ENCODE results near the gene DRGX. TPM values are rescaled to one million over a fixed set of nuclear protein-coding genes. Genes with fewer than 3 reads are reported as not detected.

Gene DRGX
- total RNA-seq, 4 donors from 2014 or later, result not detected

DNA sequence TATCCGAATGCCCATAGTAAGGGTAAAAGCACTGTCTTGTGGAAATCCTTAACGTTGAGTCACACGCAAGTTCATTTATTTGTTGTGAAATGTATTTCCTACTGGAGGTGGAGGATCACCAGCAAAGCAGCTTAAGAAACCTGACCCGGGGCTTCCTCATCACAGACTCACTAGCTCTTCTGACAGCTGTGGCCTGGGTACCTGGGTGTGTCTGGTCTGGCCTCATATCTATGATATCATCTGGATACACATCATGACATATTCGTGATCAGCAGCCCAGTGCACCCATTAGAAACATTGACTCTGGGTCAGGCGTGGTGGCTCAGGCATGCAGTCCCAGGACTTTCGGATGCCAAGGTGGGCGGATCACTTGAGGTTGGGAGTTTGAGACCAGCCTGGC, 8.8 kb downstream of the DRGX start:
- Histone ChIP-seq H3K4me3 (replicated peaks in 1 of 3) (no peak overlapping the region), H3K9me3 (no peaks in the 10 kb centered on the region), H3K27me3 (no peaks in the 10 kb centered on the region), H3K4me1 (no peaks in the 10 kb centered on the region), H3K36me3 (no peaks in the 10 kb centered on the region), H3K27ac (no peak overlapping the region)
- TF ChIP-seq, protein P1, sequence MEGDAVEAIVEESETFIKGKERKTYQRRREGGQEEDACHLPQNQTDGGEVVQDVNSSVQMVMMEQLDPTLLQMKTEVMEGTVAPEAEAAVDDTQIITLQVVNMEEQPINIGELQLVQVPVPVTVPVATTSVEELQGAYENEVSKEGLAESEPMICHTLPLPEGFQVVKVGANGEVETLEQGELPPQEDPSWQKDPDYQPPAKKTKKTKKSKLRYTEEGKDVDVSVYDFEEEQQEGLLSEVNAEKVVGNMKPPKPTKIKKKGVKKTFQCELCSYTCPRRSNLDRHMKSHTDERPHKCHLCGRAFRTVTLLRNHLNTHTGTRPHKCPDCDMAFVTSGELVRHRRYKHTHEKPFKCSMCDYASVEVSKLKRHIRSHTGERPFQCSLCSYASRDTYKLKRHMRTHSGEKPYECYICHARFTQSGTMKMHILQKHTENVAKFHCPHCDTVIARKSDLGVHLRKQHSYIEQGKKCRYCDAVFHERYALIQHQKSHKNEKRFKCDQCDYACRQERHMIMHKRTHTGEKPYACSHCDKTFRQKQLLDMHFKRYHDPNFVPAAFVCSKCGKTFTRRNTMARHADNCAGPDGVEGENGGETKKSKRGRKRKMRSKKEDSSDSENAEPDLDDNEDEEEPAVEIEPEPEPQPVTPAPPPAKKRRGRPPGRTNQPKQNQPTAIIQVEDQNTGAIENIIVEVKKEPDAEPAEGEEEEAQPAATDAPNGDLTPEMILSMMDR (IDR thresholded peaks at IDR 0.05), result no peak
- TF ChIP-seq POLR2A (IDR thresholded peaks at IDR 0.05), result no peak
- 87 to 95% methylated on average over 8 of the region's 8 CpGs for WGBS, 2 donors
- no peak for DNase-seq
- intact Hi-C loops (cut with DNase I), result no loop called here

DNA sequence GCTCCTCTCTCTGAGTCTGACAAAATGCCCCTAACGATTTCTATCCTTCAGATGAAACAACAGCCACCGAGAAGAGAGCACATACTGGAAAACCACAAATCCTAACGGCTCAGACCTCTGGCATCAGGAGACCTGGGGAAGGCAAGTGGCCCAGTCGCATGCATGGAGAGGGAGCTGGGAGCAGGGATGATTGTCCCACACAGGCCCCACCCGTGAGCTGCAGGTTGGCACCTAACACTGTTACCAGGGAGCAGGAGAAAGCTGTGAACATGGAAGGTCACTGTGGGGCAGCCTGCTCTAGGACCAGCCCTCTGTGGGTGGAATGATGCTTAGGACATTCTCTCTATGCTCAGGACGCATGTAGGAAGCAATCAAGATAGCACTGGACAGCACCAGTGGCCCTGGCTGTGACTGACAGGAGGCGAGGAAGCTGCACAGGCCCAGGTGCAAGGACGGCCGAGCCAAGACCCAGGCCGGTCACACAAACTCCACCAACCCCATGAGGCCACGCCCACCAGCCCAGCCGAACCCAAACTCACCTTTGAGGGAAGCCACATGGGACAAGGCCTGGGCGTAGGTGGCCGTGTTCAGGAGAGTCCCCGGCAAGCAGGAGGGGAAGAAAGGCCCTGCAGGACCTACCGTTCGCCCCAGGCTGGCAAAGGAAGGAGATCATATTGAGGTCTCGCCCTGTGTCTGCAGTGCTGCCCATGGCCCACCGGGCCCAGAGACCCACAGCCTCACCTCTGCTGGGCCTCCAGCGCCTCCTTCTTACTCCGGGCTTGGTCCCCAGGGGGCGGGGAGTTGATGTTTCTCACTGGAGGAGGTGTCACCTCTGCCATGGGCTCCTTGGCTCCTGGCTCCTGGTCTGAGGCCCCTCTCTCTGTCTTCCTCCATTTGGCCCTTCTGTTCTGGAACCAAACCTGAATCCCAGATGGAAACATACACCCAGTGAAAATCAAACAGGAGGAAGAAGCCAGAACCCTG, 9.7 kb downstream of the DRGX start:
- H3K27ac ChIP-seq, result no peak overlapping the region
- WGBS, 2 donors, result 74 to 83% methylated on average over 15 to 16 of the region's 22 CpGs
- intact Hi-C loops (cut with DNase I), result no loop called here

DNA sequence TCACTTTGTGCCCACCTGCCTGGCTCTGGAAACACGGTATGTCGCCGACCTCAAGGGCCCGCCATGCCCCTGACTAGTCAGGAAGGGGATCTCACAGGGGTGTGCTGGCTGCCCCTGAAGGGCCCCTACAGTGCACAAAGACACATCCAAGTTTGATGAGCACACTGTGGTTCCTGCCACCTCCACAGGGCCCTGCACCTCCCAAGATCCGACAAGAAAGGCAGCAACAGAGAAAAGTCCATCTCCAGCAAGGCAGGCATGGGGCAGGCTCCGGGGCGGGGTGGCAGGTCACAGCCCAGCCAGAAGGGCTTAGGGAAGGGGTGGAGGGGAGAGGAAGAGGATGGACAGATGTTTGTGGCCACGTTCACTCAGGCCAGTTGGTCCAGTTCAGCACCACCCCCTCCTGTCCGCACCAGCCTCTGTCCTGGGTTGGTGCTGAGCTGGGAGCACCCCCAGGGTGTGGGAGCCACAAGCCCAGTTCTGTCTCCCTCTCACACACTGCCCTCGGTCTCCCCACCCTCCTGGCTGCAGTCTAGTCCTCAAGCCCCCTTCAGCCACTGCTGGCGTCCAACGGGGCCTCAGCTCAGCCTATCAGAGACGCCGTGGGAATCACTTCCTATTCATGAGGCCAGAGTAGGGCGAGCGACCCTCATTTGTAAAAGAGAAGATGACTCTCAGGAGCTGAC, 11.5 kb downstream of the DRGX start:
- no peak overlapping the region for H3K27ac ChIP-seq
- H3K9me3 ChIP-seq, result no peaks in the 10 kb centered on the region
- 68 to 73% methylated on average over 13 to 16 of the region's 16 CpGs for WGBS, 2 donors
- no peak for TF ChIP-seq POLR2A (IDR thresholded peaks at IDR 0.05)
- TF ChIP-seq, protein P1 (IDR thresholded peaks at IDR 0.05), result no peak
- DNase-seq, result no peak
- H3K27me3 ChIP-seq, result no peaks in the 10 kb centered on the region
- no peaks in the 10 kb centered on the region for H3K36me3 ChIP-seq
- H3K4me3 ChIP-seq (replicated peaks in 1 of 3), result no peak overlapping the region
- no peaks in the 10 kb centered on the region for H3K4me1 ChIP-seq
- intact Hi-C loops (cut with DNase I), result no loop called here

More for the DNA sequence above, 9.7 kb downstream of the DRGX start:
- H3K9me3 ChIP-seq, result no peaks in the 10 kb centered on the region
- H3K27me3 ChIP-seq, result no peaks in the 10 kb centered on the region
- no peaks in the 10 kb centered on the region for H3K36me3 ChIP-seq
- H3K4me3 ChIP-seq (replicated peaks in 1 of 3), result no peak overlapping the region
- no peaks in the 10 kb centered on the region for H3K4me1 ChIP-seq
- DNase-seq, result no peak
- TF ChIP-seq POLR2A (IDR thresholded peaks at IDR 0.05), result no peak
- TF ChIP-seq, protein P1 (IDR thresholded peaks at IDR 0.05), result no peak

DNA sequence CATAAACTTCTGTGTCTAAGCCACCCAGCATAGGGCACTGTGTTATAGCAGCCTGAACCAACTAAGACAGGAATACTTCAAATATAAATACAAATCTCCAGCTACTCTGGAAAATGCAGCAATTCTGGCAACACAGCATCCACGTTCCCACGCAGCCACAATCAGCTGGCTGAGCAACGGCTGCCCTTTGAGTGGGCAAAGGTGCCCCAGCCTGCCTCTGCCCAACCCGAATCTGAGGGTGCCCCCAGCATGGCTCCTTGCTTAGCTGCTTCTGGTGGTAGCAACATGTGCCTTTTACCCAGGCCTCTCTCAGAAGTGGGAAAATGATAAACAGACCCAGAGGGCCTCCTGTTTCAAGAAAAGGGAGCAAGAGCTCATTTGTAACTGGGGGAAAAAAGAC, 12.0 kb downstream of the DRGX start:
- Histone ChIP-seq H3K36me3 (no peaks in the 10 kb centered on the region), H3K4me1 (no peaks in the 10 kb centered on the region), H3K4me3 (replicated peaks in 1 of 3) (no peak overlapping the region), H3K9me3 (no peaks in the 10 kb centered on the region), H3K27me3 (no peaks in the 10 kb centered on the region), H3K27ac (no peak overlapping the region)
- intact Hi-C loops (cut with DNase I), result no loop called here
- no peak for TF ChIP-seq POLR2A (IDR thresholded peaks at IDR 0.05)
- TF ChIP-seq, protein P1 (IDR thresholded peaks at IDR 0.05), result no peak
- DNase-seq, result no peak
- 74 to 86% methylated on average over 4 of the region's 4 CpGs for WGBS, 2 donors

DNA sequence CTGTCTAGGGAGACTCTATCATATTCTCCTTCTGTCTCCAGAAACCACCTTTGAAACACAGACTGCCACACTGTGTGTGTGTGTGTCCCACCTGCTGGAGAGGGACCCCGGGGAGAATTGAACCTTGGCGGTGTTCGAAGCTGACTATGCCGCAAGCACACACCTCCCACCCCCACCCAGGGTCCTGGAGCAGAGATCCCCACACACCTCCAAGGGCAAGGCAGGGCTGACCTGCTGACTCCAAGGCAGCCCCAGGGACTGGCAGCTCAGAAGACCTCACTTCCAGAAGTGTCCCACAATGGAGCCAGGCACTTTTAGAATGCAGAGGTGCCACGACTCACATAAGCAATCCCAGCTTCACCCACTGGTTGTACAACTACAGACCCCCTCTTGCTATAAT, 13.1 kb downstream of the DRGX start:
- H3K4me3 ChIP-seq (replicated peaks in 1 of 3), result no peak overlapping the region
- H3K27ac ChIP-seq, result no peak overlapping the region
- H3K36me3 ChIP-seq, result no peaks in the 10 kb centered on the region
- TF ChIP-seq POLR2A (IDR thresholded peaks at IDR 0.05), result no peak
- TF ChIP-seq, protein P1 (IDR thresholded peaks at IDR 0.05), result no peak
- H3K9me3 ChIP-seq, result no peaks in the 10 kb centered on the region
- no peaks in the 10 kb centered on the region for H3K4me1 ChIP-seq
- DNase-seq, result no peak
- intact Hi-C loops (cut with DNase I), result no loop called here
- H3K27me3 ChIP-seq, result no peaks in the 10 kb centered on the region
- 86 to 89% methylated on average over 5 of the region's 5 CpGs for WGBS, 2 donors
